Mononuclear cell (primary cell): ENCODE data around the gene NFIA. TPM values are rescaled to one million over a fixed set of nuclear protein-coding genes. Genes with fewer than 3 reads are reported as not detected.

Source experiments
- H3K27me3 ChIP-seq: 2 replicates; pipeline ENCODE4 v1.6.0; 2011; ENCODE audit warnings: low read length, control low read depth; ENCODE audit not compliant: insufficient read depth
- H3K4me1 ChIP-seq: 2 replicates; pipeline ENCODE4 v1.5.1; 2011; ENCODE audit warnings: mild to moderate bottlenecking, low read length, control low read depth; ENCODE audit not compliant: insufficient read depth
- H3K4me3 ChIP-seq: 2 replicates; pipeline ENCODE4 v1.5.1; 2011; ENCODE audit warnings: mild to moderate bottlenecking, low read length, moderate library complexity
- H3K9me3 ChIP-seq: 2 replicates; pipeline ENCODE4 v1.5.1; 2011; ENCODE audit warnings: low read depth, mild to moderate bottlenecking, control low read depth, low read length
- total RNA-seq: library from RNA; depleted of rRNA; stranded (reverse); fragments of >200 nt; gene quantifications from one replicate; pipeline ENCODE4 v1.2.3, GENCODE V29; 2012

The NFIA gene
- total RNA-seq, 1 donor, result 3.5 TPM

- Histone ChIP-seq H3K4me3 (no peak overlapping the region), H3K27me3 (no peaks in the 10 kb centered on the region), H3K4me1 (no peaks in the 10 kb centered on the region), H3K9me3 (no peaks in the 10 kb centered on the region)
Measured at GRCh38 chr1:61151565-61151964, 69.2 kb downstream of the NFIA start.

DNA sequence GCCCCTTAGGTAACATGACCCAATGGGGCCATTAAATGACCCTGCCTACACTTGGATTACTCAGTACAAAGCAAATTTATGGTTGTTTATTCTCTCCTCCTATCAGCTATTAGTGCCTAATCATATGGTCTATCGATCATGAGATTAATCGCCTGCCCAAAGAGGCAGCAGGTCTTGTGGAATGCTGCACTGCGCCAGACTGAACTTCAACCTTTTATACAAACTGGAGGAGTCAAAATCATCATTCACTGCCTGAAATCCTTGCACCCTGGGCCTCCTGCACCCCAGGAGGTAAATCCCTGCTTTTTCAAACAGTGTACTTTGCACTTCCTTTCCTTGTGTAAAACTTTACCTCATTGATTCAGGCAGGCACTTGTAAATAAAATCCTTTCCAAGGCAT lies 69.7 kb downstream of the NFIA start:
- H3K4me3 ChIP-seq, result no peak overlapping the region
- H3K4me1 ChIP-seq, result peaks cover 3% of the 10 kb centered on the region
- H3K9me3 ChIP-seq, result no peaks in the 10 kb centered on the region
- no peaks in the 10 kb centered on the region for H3K27me3 ChIP-seq

- H3K4me1 ChIP-seq, result peaks cover 7% of the 10 kb centered on the region
- no peak overlapping the region for H3K4me3 ChIP-seq
- H3K27me3 ChIP-seq, result no peaks in the 10 kb centered on the region
- no peaks in the 10 kb centered on the region for H3K9me3 ChIP-seq
Measured at GRCh38 chr1:61152469-61153105, 70.2 kb downstream of the NFIA start.

GRCh38 chr1:61156576-61157467 lies 74.5 kb downstream of the NFIA start:
- H3K4me3 ChIP-seq, result no peak overlapping the region
- H3K27me3 ChIP-seq, result no peaks in the 10 kb centered on the region
- no peaks in the 10 kb centered on the region for H3K9me3 ChIP-seq

GRCh38 chr1:61157468-61157987 lies 75.2 kb downstream of the NFIA start:
- Histone ChIP-seq H3K4me3 (no peak overlapping the region), H3K4me1 (peaks cover 16% of the 10 kb centered on the region), H3K27me3 (no peaks in the 10 kb centered on the region), H3K9me3 (no peaks in the 10 kb centered on the region)

More at GRCh38 chr1:61156576-61157467, 74.5 kb downstream of the NFIA start:
- peaks cover 16% of the 10 kb centered on the region for H3K4me1 ChIP-seq

DNA sequence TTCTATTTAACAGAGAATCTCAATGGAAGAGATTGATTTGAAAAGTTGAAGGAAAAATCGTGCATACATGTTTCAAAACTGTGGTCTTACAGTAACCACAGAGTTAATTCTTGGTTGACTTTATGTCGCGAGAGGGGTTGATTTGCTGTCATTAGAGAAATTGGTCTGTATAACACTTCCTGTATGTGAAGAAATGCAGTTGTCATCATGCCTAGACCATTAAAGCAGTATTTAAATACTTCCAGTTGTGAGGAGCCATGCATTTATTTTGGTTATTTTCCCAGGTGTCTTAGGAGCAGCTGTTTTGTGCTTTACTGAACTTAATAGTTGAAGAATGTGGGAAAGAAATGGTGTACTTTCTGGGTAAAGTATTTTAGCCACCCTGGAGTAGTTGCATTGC lies 76.2 kb downstream of the NFIA start:
- Histone ChIP-seq H3K9me3 (no peaks in the 10 kb centered on the region), H3K4me3 (no peak overlapping the region), H3K4me1 (peaks cover 16% of the 10 kb centered on the region), H3K27me3 (no peaks in the 10 kb centered on the region)

DNA sequence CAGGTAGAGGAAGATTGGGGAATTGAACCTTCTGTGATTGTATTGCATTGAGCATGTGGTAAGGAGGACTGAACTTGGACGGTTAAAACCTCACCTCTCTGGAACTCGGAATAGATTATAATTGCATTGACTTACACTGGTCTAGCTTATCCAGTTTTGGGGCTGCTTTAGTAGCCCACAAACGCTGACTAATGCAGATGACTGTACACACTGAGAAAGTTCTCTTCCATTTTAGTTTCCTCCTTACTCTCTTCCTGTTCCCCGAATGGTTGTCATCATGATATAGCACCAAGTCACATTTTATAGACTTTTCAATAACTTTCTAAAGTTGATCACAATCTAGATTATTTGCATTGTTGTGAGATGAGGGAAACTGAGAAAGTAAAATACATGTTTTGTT lies 78.2 kb downstream of the NFIA start:
- Histone ChIP-seq H3K9me3 (no peaks in the 10 kb centered on the region), H3K4me1 (peaks cover 16% of the 10 kb centered on the region), H3K4me3 (no peak overlapping the region), H3K27me3 (no peaks in the 10 kb centered on the region)

GRCh38 chr1:61162520-61163258 lies 80.3 kb downstream of the NFIA start:
- no peak overlapping the region for H3K4me3 ChIP-seq
- no peaks in the 10 kb centered on the region for H3K27me3 ChIP-seq
- H3K4me1 ChIP-seq, result peaks cover 8% of the 10 kb centered on the region
- H3K9me3 ChIP-seq, result no peaks in the 10 kb centered on the region

DNA sequence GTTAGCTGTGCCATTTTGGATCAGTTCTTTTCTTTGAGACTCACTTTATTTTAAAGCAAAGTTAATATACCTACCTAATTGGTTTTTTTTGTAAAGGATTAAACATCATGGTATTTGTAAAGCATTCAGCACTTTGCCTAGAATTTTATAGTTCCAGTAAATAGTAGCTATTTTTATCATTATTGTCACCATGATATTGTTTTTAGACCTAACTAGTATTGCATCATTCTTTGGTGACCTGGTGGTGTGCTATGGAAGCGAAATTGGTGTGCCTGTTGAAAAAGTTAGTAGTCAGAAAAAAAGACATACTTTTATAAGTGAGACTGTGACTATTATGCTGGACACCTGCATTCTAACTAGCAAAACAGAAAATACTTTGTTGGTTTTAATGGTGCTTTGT lies 81.0 kb downstream of the NFIA start:
- Histone ChIP-seq H3K4me1 (peaks cover 5% of the 10 kb centered on the region), H3K9me3 (no peaks in the 10 kb centered on the region), H3K27me3 (no peaks in the 10 kb centered on the region), H3K4me3 (no peak overlapping the region)

- Histone ChIP-seq H3K9me3 (no peaks in the 10 kb centered on the region), H3K27me3 (no peaks in the 10 kb centered on the region), H3K4me1 (peaks cover 2% of the 10 kb centered on the region), H3K4me3 (no peak overlapping the region)
Measured at GRCh38 chr1:61165402-61165801, 83.0 kb downstream of the NFIA start.

GRCh38 chr1:61167309-61167708 lies 84.9 kb downstream of the NFIA start:
- Histone ChIP-seq H3K27me3 (no peaks in the 10 kb centered on the region), H3K9me3 (no peaks in the 10 kb centered on the region), H3K4me3 (no peak overlapping the region), H3K4me1 (no peaks in the 10 kb centered on the region)

GRCh38 chr1:61169045-61169444 lies 86.7 kb downstream of the NFIA start:
- Histone ChIP-seq H3K4me1 (no peaks in the 10 kb centered on the region), H3K4me3 (no peak overlapping the region), H3K9me3 (no peaks in the 10 kb centered on the region), H3K27me3 (no peaks in the 10 kb centered on the region)

GRCh38 chr1:61169634-61170033 lies 87.3 kb downstream of the NFIA start:
- no peaks in the 10 kb centered on the region for H3K9me3 ChIP-seq
- no peaks in the 10 kb centered on the region for H3K27me3 ChIP-seq
- no peak overlapping the region for H3K4me3 ChIP-seq
- no peaks in the 10 kb centered on the region for H3K4me1 ChIP-seq

GRCh38 chr1:61170328-61171238 lies 88.2 kb downstream of the NFIA start:
- H3K4me1 ChIP-seq, result no peaks in the 10 kb centered on the region
- H3K4me3 ChIP-seq, result no peak overlapping the region
- no peaks in the 10 kb centered on the region for H3K27me3 ChIP-seq
- H3K9me3 ChIP-seq, result no peaks in the 10 kb centered on the region
